ENCODE data around the gene CNTNAP2. TPM values are rescaled to one million over a fixed set of nuclear protein-coding genes. Genes with fewer than 3 reads are reported as not detected.

Gene CNTNAP2
- total RNA-seq, 4 donors from 2014 or later: 0.42 TPM; not detected in 3

DNA sequence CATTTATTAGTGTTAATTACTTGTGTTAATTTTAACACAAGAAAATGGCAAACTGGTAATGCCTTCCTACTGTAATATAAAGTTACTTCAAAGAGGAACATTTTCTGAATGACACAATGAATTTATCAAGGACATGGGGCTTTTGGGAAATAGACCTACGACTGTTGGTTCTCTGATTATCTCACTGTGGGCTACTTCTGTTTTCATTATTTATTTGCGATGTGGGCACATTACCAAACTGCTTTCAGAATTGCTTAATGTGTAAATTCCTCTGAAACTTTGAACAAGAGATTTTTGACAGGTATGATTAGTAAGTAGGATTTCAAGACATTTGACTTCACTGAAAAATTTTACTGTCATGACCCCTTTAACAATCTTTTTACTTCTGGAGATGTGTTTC lies 535.6 kb downstream of the CNTNAP2 start:
- Histone ChIP-seq H3K36me3 (no peaks in the 10 kb centered on the region), H3K4me1 (no peaks in the 10 kb centered on the region), H3K9me3 (no peaks in the 10 kb centered on the region), H3K27me3 (no peaks in the 10 kb centered on the region), H3K27ac (no peak overlapping the region), H3K4me3 (no peak overlapping the region)
- DNase-seq (ENCODE audit: low spot score in 2 of 2): no peak
- TF ChIP-seq EP300 (IDR thresholded peaks at IDR 0.05): no peak
- TF ChIP-seq, protein P1, sequence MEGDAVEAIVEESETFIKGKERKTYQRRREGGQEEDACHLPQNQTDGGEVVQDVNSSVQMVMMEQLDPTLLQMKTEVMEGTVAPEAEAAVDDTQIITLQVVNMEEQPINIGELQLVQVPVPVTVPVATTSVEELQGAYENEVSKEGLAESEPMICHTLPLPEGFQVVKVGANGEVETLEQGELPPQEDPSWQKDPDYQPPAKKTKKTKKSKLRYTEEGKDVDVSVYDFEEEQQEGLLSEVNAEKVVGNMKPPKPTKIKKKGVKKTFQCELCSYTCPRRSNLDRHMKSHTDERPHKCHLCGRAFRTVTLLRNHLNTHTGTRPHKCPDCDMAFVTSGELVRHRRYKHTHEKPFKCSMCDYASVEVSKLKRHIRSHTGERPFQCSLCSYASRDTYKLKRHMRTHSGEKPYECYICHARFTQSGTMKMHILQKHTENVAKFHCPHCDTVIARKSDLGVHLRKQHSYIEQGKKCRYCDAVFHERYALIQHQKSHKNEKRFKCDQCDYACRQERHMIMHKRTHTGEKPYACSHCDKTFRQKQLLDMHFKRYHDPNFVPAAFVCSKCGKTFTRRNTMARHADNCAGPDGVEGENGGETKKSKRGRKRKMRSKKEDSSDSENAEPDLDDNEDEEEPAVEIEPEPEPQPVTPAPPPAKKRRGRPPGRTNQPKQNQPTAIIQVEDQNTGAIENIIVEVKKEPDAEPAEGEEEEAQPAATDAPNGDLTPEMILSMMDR (IDR thresholded peaks at IDR 0.05): no peak
- no peak for TF ChIP-seq POLR2A (IDR thresholded peaks at IDR 0.05)
- WGBS, 2 donors: 57 to 58% methylated on average over 2 of the region's 2 CpGs

DNA sequence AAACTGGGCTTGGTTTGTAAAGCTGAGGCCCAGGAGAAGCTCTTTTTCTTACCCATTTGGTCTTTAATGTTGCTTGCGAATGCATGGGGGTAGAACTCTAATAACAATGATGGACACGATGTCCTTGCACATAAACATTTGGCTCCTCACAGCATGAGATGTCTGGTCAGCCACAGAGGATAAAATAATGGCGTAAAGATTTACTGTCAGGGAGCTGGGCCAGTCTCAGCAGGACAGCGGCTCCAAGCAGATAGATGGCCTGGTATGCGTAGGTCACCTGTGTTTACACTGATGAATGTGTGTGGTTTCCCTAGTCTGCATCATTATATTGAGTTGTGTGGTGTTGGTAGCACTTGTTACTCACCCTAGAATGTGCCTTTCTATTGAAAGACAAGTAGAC lies 537.4 kb downstream of the CNTNAP2 start:
- H3K9me3 ChIP-seq: no peaks in the 10 kb centered on the region
- WGBS, 2 donors: 55 to 60% methylated on average over 5 of the region's 5 CpGs
- TF ChIP-seq EP300 (IDR thresholded peaks at IDR 0.05): no peak

DNA sequence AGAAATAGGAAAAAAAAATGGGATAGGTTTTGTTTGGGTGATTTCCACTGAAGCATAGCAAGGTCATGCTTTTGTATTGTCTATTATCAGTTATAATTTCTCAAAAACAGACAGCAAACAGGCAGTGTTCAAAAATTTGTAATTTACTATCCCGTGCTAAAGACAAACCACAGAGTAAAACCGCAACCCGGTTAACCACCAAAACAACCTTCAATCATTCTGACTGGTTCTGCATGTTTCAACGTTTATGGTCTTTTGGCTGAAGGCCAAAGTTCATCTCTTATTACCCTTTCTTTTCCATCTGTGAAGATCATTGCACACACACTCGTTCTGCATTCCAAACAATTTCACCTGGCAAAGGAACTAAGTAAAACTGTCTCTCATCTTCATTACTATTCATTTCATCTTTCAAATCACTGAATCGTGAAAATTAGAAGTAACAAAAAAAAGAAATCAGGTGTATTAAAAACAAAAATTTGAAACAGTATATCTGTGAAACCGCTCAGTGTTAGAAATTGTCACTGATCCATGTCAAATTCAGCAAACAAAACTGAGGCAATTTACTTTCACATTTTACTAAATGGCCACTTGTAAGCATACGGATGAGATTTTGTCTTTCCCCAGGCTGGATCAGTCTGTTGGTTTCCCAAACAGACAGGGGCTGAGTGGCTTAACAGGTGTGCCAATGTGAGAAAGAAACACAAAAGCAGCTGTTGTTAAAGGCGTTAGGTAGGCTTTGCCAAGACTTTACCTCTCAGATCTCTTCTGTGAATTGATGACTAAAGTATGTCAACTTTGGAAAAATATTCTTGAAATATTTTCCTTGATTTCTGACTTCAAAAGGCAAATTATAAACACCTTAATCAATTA lies 539.6 kb downstream of the CNTNAP2 start:
- no peak overlapping the region for H3K4me3 ChIP-seq
- TF ChIP-seq POLR2A (IDR thresholded peaks at IDR 0.05) (no peak), EP300 (IDR thresholded peaks at IDR 0.05) (no peak)
- TF ChIP-seq, protein P1 (IDR thresholded peaks at IDR 0.05): no peak
- H3K4me1 ChIP-seq: no peaks in the 10 kb centered on the region
- DNase-seq (ENCODE audit: low spot score in 2 of 2): no peak
- no peak overlapping the region for H3K27ac ChIP-seq
- H3K36me3 ChIP-seq: no peaks in the 10 kb centered on the region
- no peaks in the 10 kb centered on the region for H3K27me3 ChIP-seq
- no peaks in the 10 kb centered on the region for H3K9me3 ChIP-seq
- WGBS, 2 donors: 32 to 36% methylated on average over 9 of the region's 9 CpGs

More for the DNA sequence above, 537.4 kb downstream of the CNTNAP2 start:
- Histone ChIP-seq H3K4me1 (no peaks in the 10 kb centered on the region), H3K27me3 (no peaks in the 10 kb centered on the region), H3K4me3 (no peak overlapping the region), H3K27ac (no peak overlapping the region), H3K36me3 (no peaks in the 10 kb centered on the region)
- no peak for DNase-seq (ENCODE audit: low spot score in 2 of 2)

DNA sequence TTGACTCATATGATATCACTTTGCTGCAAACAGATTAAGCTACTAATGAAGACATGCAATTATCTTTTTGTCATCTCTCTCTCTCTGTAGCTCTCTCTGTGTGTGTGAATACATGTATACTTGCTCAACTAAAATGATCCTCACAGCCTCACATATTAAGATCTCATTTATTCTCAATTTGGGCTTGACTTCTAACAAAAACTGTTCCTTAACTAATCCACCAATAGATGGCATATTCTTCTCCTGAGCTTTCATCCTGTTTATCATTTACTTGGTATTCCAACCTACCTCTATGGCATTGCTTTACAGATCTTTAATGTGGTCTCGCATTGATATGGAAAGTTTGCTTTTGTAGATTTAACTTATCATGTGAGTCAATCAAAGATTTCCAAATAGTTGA lies 540.4 kb downstream of the CNTNAP2 start:
- no peaks in the 10 kb centered on the region for H3K4me1 ChIP-seq
- no peaks in the 10 kb centered on the region for H3K27me3 ChIP-seq
- no peaks in the 10 kb centered on the region for H3K36me3 ChIP-seq
- H3K4me3 ChIP-seq: no peak overlapping the region
- H3K9me3 ChIP-seq: no peaks in the 10 kb centered on the region
- H3K27ac ChIP-seq: no peak overlapping the region
- DNase-seq (ENCODE audit: low spot score in 2 of 2): no peak
- WGBS, 2 donors: 89 to 100% methylated on average over 1 of the region's 1 CpG
- no peak for TF ChIP-seq EP300 (IDR thresholded peaks at IDR 0.05)
- TF ChIP-seq POLR2A (IDR thresholded peaks at IDR 0.05): no peak
- TF ChIP-seq, protein P1 (IDR thresholded peaks at IDR 0.05): no peak

DNA sequence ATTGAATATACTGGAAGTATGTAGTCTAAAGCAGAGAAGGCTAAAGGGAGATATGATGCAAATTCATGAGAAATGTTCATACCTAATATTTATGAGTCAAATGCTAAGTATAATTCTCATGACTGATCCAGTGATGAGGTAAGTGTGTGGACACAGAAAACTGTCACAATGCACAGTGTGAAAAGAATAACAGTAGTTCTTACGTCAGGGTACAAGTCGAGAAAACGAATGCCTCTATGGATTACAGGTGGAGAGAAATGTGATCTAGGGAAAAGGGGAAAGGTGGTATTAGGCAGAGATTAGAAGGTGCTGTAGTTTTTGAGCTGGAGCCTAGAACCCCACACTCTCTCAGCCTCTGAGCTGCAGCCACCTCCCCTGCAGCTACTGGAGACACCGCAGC lies 542.0 kb downstream of the CNTNAP2 start:
- H3K4me1 ChIP-seq: no peaks in the 10 kb centered on the region
- no peak overlapping the region for H3K4me3 ChIP-seq
- H3K36me3 ChIP-seq: no peaks in the 10 kb centered on the region
- no peaks in the 10 kb centered on the region for H3K27me3 ChIP-seq
- H3K27ac ChIP-seq: no peak overlapping the region
- TF ChIP-seq POLR2A (IDR thresholded peaks at IDR 0.05) (no peak), EP300 (IDR thresholded peaks at IDR 0.05) (no peak)
- TF ChIP-seq, protein P1 (IDR thresholded peaks at IDR 0.05): no peak
- no peak for DNase-seq (ENCODE audit: low spot score in 2 of 2)
- no peaks in the 10 kb centered on the region for H3K9me3 ChIP-seq
- 69 to 88% methylated on average over 4 of the region's 4 CpGs for WGBS, 2 donors

Data from tibial nerve (tissue), 4 donors.